Activated naive CD4-positive, alpha-beta T cell treated with anti-CD3 and anti-CD28 coated beads for 36 hours (primary cell): ENCODE measurements around the gene IPCEF1. TPM values are rescaled to one million over a fixed set of nuclear protein-coding genes. Genes with fewer than 3 reads are reported as not detected.

Experiments used
- total RNA-seq, 2 experiments: library from RNA; stranded (reverse); gene quantifications; one replicate each; pipeline ENCODE4 v1.2.3, GENCODE V29; 2021

Gene IPCEF1
- total RNA-seq, 2 experiments from 2014 or later, result 24.4 to 25.2 TPM

Other genes starting within 250 kb of the IPCEF1 start
- under 1 TPM; 0.12 TPM for gene CNKSR3, start 153.9 kb upstream of the IPCEF1 start, total RNA-seq